Tongue (tissue), 2 donors: Measurements from ENCODE around the gene CTNNB1. TPM values are rescaled to one million over a fixed set of nuclear protein-coding genes. Genes with fewer than 3 reads are reported as not detected.
A peak's percentile ranks its signal among the peaks of the same experiment; 100 is the strongest.

ENCODE experiments used
- DNase-seq: peaks from one replicate; pipeline ENCODE4 v3.0.0-alpha.2; 2015
- total RNA-seq: library from RNA; depleted of rRNA; stranded (reverse); fragments of >200 nt; gene quantifications from one replicate; pipeline ENCODE4 v1.2.3, GENCODE V29; 2014

The CTNNB1 gene
- total RNA-seq, 1 donor from 2014 or later = 652 TPM

DNA sequence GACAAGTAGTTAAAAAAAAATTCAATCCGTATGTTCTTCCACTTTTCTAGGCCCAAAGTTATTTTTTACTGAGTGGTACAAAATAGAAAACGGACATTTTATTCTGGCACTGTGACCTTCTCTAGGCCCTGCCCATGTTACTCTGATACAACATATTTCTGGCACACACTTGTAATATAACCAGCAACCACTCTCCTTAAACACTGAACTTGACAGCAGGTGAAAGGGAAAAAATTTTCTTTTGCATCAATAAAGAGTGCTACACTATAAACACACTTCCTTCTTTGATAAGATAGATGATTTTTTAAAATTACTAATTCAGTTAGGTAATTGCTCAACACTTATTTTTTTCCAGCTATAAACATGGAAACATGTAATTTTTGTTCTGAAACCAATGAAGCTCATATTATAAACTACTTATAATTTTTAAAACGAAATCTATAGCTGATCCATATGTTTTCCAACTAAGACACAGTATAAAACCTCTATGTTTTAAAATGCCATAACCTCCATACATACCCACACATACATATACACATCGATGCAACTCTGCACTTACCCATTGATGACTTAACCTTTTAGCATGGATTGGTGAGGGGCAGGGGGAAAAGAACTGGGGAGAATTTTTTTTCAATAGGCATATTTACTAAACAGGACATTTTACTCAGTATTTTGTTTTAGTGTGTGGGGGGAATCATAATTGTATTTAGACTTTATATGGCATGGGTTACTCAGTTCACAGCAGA lies 5.3 kb upstream of the CTNNB1 start:
- no peak for DNase-seq

GRCh38 chr3:41194701-41195100 lies 4.6 kb upstream of the CTNNB1 start:
- no peak for DNase-seq

GRCh38 chr3:41195946-41196345 lies 3.4 kb upstream of the CTNNB1 start:
- DNase-seq = no peak

GRCh38 chr3:41196499-41197410 lies 2.5 kb upstream of the CTNNB1 start:
- no peak for DNase-seq

GRCh38 chr3:41198046-41198445 lies 1.3 kb upstream of the CTNNB1 start:
- no peak for DNase-seq

DNA sequence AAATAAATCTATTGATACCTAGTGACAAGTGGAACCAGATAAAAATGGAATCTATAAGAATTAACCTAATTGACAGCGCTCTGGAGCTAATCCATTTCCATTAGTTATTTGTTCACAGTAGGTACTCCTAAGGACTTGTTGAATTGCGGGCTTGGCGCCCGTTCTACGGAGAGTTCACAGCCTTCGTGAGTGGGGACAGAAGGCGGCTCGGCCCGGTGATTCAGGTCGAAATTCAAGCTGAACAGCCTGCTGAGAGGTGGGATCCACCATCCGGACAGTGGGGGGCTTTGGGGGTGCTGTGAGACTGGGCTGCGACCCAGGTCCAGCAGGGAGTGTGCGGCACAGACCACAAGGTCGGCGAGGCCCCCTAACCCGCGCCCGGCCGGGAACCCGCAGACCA lies 779 bp upstream of the CTNNB1 start:
- peak; percentile 63 for DNase-seq

DNA sequence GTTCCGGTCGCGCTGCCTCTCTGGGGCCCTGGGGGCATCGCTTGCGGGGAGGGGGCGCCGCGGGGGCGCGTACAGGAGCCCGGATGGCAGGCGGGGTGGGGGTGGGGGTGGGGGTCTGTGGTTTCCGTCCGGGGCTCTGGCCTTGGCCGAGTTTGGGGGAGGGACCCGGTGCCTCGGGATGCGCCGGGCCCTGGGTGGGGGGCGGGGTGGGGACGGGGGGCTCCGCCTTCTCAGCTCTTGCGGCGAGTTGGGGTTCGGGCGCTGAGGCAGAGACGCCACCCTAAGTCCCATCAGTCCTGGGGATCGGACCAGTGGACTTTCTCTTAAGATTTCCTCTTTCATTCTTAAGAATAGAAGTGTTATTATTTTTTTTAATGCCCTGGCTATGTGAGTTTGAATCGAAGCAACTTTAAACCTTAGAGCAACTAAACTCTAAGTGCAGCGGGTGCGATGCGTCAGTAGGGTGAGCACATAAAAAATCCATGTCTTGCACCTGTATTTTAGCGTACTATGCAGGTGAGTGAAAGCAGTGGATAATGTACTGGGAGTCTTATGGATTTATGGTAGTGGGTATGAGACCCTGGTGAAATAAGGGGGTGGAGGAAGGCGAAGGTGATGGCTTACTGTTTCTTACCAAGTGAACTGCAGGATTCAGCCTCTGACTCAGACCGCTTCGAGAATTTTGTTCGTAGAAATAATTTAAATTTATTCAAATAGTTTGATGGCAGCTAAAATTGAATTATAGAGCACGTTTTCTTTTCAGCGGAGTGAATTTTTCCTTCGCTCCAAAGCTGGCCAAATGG lies 762 bp downstream of the CTNNB1 start:
- peak; percentile 67 for DNase-seq

DNA sequence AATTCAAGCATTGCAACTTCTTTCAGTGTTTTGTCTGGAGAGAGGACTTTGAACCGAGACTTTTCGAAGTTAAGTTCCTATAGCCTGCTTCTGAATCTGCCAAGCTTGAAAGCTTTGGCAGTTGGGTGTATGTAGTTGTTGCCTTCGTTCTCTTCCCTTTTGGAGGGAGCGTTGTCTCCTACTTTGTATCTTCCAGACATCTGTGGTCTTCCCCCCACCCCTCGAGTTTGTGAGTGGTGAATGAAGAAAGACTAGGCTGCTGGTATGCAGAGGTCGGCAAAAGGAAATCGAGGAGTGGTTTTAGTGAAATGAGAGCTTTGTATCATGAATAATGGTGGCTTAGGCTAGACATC lies 1.3 kb downstream of the CTNNB1 start:
- DNase-seq = peak; percentile 68

- DNase-seq = peak; percentile 15
These were observed 2.9 kb downstream of the CTNNB1 start for GRCh38 chr3:41202075-41202833.

DNA sequence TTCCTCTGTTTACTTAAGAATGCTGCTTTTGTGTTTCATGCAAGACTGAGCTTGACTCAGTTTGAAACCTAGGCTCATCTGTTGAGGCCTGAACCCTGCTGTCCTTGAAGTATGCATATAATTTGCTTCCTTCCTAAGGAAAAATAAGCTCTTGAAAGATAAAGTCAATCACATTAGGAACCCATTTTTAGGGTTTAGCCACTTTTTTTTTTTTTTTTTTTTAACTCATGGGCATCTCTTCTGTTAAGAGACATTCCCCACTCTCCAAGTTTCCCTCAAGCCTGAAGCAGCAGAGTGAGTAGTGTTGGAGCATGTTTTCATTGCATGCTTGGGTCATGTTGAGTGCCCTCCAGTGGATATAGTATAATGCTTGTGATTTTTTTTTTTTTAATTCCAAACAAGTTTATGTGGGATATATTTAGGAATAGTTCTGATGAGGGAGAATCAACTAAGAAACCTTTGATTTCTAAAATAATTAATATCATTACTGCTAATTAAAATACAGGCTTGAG lies 3.6 kb downstream of the CTNNB1 start:
- peak; percentile 77 for DNase-seq

DNA sequence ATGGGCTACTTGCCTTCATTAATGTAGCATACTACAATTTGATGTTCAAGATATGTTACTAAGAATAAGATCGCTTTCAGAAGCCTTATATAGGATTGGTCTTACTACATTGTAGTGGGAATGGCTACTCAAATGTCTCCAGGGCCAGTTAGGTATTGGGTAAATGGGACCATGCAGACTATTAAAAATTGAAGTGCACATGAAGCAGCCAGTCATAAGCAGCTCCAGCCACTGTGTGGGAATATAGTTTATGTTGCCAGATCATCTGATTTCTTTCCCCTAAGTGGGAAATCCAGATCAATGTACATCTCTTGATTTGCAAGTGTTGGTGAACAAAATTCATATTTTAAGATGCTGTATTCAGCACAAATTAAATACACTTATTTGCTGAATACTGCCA lies 5.1 kb downstream of the CTNNB1 start:
- no peak for DNase-seq

DNA sequence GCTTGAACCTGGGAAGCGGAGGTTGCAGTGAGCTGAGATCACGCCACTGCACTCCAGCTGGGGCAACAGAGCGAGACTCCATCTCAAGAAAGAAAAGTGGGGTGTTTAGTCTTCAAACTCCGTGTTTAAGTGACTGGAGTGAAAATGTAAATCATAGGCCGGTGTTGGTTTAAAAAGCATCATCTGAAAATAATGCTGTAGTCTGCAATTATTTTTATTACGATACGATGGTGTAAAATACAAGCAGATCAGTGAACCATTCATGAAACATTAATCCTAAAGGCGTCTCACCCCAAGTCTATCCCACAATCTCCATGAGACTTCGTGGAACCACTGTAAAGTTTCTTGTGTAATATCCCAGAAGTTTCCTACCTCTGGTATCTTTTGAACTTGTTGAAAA lies 6.3 kb downstream of the CTNNB1 start:
- DNase-seq = no peak

DNA sequence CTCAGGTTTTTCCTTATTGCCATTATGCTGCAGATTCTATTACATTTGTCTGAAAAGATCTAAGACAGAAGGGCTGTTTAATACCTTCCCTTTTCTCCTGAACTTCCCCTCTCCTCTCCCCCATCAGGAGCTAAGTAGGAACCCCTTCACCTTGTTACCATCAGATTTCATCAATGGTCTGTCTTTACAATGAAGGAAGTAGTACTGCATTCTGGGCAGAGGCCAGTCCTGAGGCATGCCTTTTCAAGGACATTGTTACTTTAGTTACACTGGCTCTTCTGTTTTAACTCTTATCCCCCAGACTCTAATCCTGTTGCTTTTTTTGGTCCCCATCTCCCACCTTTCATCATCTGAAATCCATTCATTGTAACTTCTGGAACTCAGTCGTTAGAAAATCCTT lies 8.1 kb downstream of the CTNNB1 start:
- no peak for DNase-seq

DNA sequence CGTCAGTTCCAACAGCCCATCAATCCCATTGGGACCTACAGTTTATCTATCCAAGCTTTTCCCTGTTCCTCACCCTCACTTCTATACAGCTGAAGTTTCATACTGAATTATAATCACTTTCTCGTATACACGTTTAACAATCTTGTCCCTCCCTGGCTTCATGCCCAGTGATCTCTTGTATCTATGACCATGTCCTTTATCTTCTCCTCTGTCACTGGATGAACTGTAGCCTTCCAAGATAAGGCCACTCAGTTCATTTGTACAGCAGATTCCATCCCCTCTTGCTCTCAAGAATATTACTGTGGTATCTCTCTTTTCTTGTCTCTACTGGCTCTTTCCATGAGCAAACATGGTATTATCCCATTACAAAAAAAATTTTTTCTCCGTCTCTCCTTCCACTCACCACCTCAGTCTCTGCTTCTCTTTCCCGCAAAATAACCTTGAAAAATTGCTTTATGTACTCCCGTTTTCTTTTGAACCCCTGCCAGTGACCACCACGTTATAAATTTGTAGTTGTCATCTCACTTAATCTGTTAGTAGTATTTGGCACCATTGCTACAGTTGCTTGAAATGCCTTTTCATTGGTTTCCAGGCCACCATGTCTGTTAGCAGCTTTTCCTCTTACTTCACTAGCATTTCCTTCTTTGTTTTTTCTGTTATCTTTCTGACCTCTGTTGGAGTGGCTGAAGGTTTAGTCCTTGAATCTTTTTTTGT lies 9.4 kb downstream of the CTNNB1 start:
- no peak for DNase-seq

DNA sequence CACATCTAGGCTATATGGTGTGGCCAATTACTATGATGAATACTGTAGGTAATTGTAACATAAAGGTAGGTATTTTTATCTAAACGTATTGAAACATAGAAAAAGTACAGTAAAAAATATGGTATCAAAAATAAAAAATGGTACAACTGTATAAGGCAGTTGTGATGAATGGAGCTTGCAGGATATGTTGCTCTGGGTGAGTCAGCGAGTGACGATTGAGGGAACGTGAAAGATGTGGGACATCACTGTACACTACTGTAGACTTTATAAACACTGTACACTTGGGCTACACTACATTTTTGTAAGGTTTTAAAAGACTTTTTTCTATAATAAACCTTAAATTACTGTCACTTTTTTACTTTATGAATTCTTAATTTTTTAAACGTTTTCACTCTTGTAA lies 10.3 kb downstream of the CTNNB1 start:
- no peak for DNase-seq

- no peak for DNase-seq
These were observed 11.7 kb downstream of the CTNNB1 start for GRCh38 chr3:41210966-41211365.

DNA sequence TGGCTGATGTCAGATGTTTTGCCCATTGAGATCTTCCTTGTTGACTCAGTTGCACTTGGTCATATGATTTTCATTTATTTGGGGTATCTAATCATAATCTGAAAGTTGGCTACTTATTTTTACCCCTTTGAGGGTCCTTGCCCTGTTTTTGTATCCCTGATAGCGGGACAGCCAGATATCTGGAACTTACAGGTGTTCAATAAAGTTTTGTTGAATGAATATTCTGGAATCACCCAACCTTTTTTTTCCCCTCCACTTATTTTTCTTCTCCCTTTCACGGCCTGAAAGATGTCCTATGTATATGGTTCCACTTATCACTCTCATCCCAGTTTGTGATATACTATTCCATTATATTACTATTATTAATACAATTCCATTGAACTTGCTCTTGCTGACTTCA lies 12.8 kb downstream of the CTNNB1 start:
- no peak for DNase-seq

DNA sequence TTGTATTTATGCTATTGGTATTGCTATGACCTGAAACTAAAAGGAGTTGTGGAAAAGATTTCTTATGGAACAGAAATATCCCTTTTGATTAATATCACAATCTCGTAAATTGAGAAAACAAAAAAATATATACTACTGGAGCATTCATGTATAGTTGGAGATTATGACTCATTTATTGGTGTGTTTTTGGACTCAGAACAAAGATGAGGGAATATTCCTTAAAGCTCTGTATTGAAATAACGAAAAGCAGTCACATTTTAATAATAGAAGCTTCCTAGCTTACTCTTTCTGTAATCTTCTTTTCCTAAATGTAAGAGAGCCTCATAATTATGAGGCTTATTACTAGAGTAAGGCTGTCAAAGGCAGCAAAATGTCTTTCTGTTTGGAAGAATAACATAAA lies 14.3 kb downstream of the CTNNB1 start:
- DNase-seq = no peak

DNA sequence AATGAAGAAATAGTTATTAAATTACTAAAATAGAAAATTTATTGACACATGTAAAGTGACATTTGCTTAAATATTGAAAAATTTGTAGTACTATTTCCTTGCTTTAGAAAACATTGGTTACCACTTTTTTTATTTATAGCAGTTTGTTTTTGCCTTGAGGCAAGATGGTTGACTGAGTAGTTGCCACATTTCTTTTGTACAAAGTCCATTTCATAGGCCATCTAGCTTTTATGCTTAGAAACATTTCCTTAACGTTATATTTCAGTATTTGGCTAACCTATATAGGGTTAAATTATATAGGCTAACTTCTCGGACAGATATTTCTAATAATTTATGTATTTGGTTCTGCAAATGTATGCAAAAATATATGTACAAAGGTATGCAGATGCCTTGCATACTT lies 17.1 kb downstream of the CTNNB1 start:
- no peak for DNase-seq

- no peak for DNase-seq
These were observed 17.7 kb downstream of the CTNNB1 start for GRCh38 chr3:41216993-41217392.

GRCh38 chr3:41219424-41219823 lies 20.1 kb downstream of the CTNNB1 start:
- no peak for DNase-seq
